Measurements from ENCODE around the gene ACTR10. TPM values are rescaled to one million over a fixed set of nuclear protein-coding genes. Genes with fewer than 3 reads are reported as not detected.

The ACTR10 gene
- total RNA-seq, 1 donor from 2014 or later: 67.3 TPM

DNA sequence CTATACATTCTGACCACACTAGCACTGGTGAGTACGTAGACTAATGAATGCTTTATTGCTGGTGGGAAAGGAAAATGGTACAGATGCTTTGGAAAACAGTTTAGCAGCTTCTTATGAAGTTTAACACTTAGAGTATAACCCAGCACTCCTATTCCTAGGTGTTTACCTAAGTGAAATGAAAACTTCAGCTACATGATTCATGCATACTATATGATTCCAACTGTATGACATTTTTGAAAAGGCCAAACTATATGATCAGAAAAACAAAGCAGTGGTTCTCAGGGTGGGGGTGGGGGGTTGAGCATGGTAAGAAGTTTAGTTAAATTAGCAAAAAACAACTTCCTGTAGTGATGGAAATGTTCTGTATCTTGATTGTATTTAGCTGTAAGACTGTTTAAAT, 76.3 kb downstream of the ACTR10 start:
- no peak overlapping the region for H3K4me3 Mint-ChIP-seq
- H3K36me3 Mint-ChIP-seq: peaks cover 18% of the 10 kb centered on the region
- no peak for DNase-seq (ENCODE audit: extremely low spot score, unreplicated experiment)
- H3K9me3 Mint-ChIP-seq: no peaks in the 10 kb centered on the region
- no peaks in the 10 kb centered on the region for H3K27me3 Mint-ChIP-seq
- TF ChIP-seq, protein P1, sequence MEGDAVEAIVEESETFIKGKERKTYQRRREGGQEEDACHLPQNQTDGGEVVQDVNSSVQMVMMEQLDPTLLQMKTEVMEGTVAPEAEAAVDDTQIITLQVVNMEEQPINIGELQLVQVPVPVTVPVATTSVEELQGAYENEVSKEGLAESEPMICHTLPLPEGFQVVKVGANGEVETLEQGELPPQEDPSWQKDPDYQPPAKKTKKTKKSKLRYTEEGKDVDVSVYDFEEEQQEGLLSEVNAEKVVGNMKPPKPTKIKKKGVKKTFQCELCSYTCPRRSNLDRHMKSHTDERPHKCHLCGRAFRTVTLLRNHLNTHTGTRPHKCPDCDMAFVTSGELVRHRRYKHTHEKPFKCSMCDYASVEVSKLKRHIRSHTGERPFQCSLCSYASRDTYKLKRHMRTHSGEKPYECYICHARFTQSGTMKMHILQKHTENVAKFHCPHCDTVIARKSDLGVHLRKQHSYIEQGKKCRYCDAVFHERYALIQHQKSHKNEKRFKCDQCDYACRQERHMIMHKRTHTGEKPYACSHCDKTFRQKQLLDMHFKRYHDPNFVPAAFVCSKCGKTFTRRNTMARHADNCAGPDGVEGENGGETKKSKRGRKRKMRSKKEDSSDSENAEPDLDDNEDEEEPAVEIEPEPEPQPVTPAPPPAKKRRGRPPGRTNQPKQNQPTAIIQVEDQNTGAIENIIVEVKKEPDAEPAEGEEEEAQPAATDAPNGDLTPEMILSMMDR (conservative IDR thresholded peaks at IDR 0.05): no peak
- peaks cover 15% of the 10 kb centered on the region for H3K4me1 Mint-ChIP-seq (ENCODE audit: unreplicated experiment)
- H3K27ac Mint-ChIP-seq: no peak overlapping the region

DNA sequence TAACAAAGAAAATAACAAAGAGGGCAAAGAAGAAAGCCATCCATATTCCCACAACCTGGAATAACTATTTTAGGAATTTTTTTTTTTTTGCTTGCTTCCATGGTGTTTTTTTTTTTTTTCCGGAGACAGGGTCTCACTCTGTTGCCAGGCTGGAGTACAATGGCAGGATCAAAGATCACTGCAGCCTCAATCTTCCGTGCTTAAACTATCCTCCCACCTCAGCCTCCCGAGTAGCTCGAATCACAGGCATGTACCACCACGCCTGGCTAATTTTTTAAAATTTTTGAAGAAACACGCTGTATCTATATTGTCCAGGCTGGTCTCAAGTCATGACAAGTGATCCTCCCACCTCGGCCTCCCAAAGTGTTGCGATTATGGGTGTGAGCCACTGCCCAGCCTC, 78.2 kb downstream of the ACTR10 start:
- Mint-ChIP-seq H3K27ac (no peak overlapping the region), H3K9me3 (no peaks in the 10 kb centered on the region), H3K4me3 (no peak overlapping the region), H3K27me3 (no peaks in the 10 kb centered on the region), H3K4me1 (ENCODE audit: unreplicated experiment) (peaks cover 28% of the 10 kb centered on the region), H3K36me3 (peaks cover 27% of the 10 kb centered on the region)
- DNase-seq (ENCODE audit: extremely low spot score, unreplicated experiment): no peak
- TF ChIP-seq, protein P1 (conservative IDR thresholded peaks at IDR 0.05): no peak

DNA sequence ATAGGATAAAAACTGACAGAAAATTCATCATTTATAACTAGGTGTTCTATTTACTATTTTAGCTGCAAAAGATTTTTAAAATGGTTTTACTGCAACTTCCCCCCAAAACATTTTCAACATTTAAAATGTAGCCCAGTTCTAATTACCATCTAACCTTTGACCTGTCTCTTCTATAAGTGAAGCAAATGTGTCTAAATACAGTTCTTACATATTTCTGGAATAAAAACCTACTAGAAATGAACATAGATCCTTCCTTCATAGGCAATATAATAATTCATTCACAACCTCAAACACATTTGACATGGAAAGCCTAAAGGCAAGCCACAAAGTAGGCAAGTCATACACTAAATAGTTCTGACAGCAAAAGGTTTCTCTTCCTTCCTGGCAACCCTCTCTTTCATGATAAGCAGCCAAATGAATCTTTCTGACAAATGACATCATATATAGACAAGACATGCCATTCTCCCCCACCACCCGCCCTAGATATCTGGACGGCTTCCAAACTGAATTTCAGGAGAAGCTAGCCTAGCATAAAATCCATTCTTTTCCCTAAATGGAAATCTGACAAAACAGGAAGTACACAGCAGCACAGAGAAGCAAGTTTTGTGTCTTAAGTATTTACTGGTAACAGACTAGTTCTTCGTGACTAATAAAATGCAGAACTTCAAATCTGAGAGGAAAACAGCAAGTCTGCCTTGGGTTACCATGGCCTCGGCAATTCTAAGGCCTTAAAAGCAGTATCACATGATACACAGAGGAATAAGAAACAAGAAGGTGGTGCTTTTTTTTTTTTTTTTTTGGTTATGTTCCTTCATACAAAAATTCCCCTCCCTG, 81.2 kb downstream of the ACTR10 start:
- Mint-ChIP-seq H3K27me3 (no peaks in the 10 kb centered on the region), H3K27ac (peak overlapping the region; percentile 92), H3K4me3 (peak overlapping the region; percentile 46), H3K9me3 (no peaks in the 10 kb centered on the region), H3K4me1 (ENCODE audit: unreplicated experiment) (peaks cover 22% of the 10 kb centered on the region), H3K36me3 (peaks cover 26% of the 10 kb centered on the region)
- DNase-seq (ENCODE audit: extremely low spot score, unreplicated experiment): no peak
- TF ChIP-seq, protein P1 (conservative IDR thresholded peaks at IDR 0.05): no peak

DNA sequence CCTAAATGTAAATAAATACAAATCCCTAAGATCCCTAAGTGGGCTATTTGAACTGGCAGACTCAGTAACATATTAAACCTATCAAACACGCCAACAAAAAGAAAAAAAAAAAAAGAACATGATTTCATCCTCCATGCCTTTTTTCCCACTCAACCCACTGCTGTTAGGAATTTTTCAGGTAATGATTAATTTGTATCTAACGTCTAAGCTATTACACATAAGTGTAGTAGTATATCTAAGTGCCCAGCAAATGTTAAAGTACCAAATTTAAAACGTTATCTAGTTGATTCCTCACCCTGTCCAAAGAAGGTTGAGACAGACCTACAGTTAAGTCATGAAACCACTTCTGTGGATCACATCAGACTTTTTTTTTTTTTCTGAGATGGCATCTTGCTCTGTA, 82.0 kb downstream of the ACTR10 start:
- peak overlapping the region; percentile 92 for H3K27ac Mint-ChIP-seq

DNA sequence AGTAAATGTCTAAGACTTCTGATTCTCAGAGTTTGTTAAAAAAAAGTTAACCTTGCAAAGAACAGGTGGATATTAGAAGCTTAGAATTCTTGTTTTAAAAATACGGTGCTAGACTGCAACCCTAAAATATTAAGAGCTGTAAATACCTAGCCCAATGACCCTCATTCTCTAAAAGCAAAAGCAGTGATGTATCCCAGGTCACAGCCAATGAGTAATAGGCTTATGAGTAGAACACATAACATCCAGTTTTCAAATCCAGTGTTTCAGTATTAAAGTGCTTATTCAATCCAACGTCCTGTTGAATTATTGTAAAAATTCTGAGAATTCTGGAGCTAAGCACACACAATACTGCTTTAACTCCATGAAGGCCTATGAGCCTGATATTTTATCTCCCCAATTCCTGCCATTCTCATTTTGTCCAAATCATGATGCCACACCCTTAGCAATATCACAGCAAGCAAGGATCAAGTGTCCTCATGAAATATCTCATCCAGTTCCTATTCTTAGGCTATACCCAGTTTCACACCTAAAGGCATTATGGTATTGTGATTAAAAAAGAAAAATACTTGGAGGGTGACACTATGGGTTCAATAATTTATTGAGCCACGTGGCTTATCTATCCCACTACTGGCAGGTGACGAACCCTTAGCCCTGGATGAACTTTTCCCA, 83.1 kb downstream of the ACTR10 start:
- no peaks in the 10 kb centered on the region for H3K27me3 Mint-ChIP-seq
- H3K4me3 Mint-ChIP-seq: no peak overlapping the region
- no peak for DNase-seq (ENCODE audit: extremely low spot score, unreplicated experiment)
- TF ChIP-seq, protein P1 (conservative IDR thresholded peaks at IDR 0.05): no peak
- no peaks in the 10 kb centered on the region for H3K9me3 Mint-ChIP-seq
- peaks cover 33% of the 10 kb centered on the region for H3K36me3 Mint-ChIP-seq
- H3K4me1 Mint-ChIP-seq (ENCODE audit: unreplicated experiment): peaks cover 27% of the 10 kb centered on the region
- H3K27ac Mint-ChIP-seq: no peak overlapping the region

More for the DNA sequence above, 82.0 kb downstream of the ACTR10 start:
- no peak for DNase-seq (ENCODE audit: extremely low spot score, unreplicated experiment)
- H3K36me3 Mint-ChIP-seq: peaks cover 26% of the 10 kb centered on the region
- peaks cover 21% of the 10 kb centered on the region for H3K4me1 Mint-ChIP-seq (ENCODE audit: unreplicated experiment)
- TF ChIP-seq, protein P1 (conservative IDR thresholded peaks at IDR 0.05): no peak
- H3K4me3 Mint-ChIP-seq: no peak overlapping the region
- no peaks in the 10 kb centered on the region for H3K27me3 Mint-ChIP-seq
- no peaks in the 10 kb centered on the region for H3K9me3 Mint-ChIP-seq

All from type B pancreatic cell (in vitro differentiated cells).